ENCODE results near the gene SLC7A6. TPM values are rescaled to one million over a fixed set of nuclear protein-coding genes. Genes with fewer than 3 reads are reported as not detected.

The SLC7A6 gene
- 25.4 and 35.8 TPM in 2 replicates for total RNA-seq (2016; rRNA removed; fragmentation: Illumina TruSeq; extraction: Trizol)
- 116 and 121 TPM in 2 replicates for total RNA-seq (2016; cell fraction: cytosol; rRNA removed; fragmentation: Illumina TruSeq; extraction: Trizol; ENCODE audit: low read depth)
- 25.1 and 35.3 TPM in 2 replicates for total RNA-seq (2016; cell fraction: insoluble cytoplasmic fraction; rRNA removed; fragmentation: Illumina TruSeq; extraction: Trizol)
- 38.4 and 41.5 TPM in 2 replicates for total RNA-seq (2016; cell fraction: membrane; rRNA removed; fragmentation: Illumina TruSeq; extraction: Trizol)
- 53.5 and 62.4 TPM in 2 replicates for total RNA-seq (2016; cell fraction: nucleus; rRNA removed; fragmentation: Illumina TruSeq; extraction: Trizol)
- 67.4 and 70.8 TPM in 2 replicates for polyA plus RNA-seq (2011; rRNA removed)
- 38.1 and 42.5 TPM in 2 replicates for polyA plus RNA-seq (2011; cell fraction: cytosol; rRNA removed)
- polyA plus RNA-seq (2011; cell fraction: nucleus; rRNA removed): 195 and 234 TPM in 2 replicates
- polyA plus RNA-seq (2012): 29.8 and 35.6 TPM in 2 replicates
- polyA plus RNA-seq (2016; cell fraction: cytosol; fragmentation: Illumina TruSeq; extraction: Trizol; ENCODE audit: low read depth): 4.5 and 5.9 TPM in 2 replicates
- 17.5 and 18.7 TPM in 2 replicates for polyA plus RNA-seq (2016; cell fraction: insoluble cytoplasmic fraction; fragmentation: Illumina TruSeq; extraction: Trizol; ENCODE audit: low read depth)
- 8.7 and 9.5 TPM in 2 replicates for polyA plus RNA-seq (2016; cell fraction: membrane; fragmentation: Illumina TruSeq; extraction: Trizol; ENCODE audit: low read depth)
- polyA plus RNA-seq (2016; cell fraction: nucleus; fragmentation: Illumina TruSeq; extraction: Trizol; ENCODE audit: insufficient read depth, low read depth): 86.8 and 104 TPM in 2 replicates
- polyA minus RNA-seq (2011; rRNA and poly(A)+ RNA removed; ENCODE audit: low replicate concordance): 346 and 374 TPM in 2 replicates
- 39.3 and 39.6 TPM in 2 replicates for polyA minus RNA-seq (2011; cell fraction: cytosol; rRNA and poly(A)+ RNA removed)
- polyA minus RNA-seq (2011; cell fraction: nucleus; rRNA and poly(A)+ RNA removed): 114 and 135 TPM in 2 replicates
- Bru-seq, nascent RNA: percentile 88 among the genes with signal in this experiment
- BruChase-seq, experiment 1, labeled RNA remaining after a 6-hour chase: percentile 95 among the genes with signal in this experiment
- percentile 95 among the genes with signal in this experiment for BruChase-seq, experiment 2, labeled RNA remaining after a 2-hour chase
- long read RNA-seq, experiment 1, full-length matches to known transcripts: 2 of 14 reads
- long read RNA-seq, experiment 1, partial matches to known transcripts: 4 of 14 reads
- long read RNA-seq, experiment 1, other reads (novel, unspliced or antisense): 8 of 14 reads
- long read RNA-seq, experiment 2, full-length matches to known transcripts: 7 of 82 reads
- long read RNA-seq, experiment 2, partial matches to known transcripts: 20 of 82 reads
- long read RNA-seq, experiment 2, other reads (novel, unspliced or antisense): 55 of 82 reads

DNA sequence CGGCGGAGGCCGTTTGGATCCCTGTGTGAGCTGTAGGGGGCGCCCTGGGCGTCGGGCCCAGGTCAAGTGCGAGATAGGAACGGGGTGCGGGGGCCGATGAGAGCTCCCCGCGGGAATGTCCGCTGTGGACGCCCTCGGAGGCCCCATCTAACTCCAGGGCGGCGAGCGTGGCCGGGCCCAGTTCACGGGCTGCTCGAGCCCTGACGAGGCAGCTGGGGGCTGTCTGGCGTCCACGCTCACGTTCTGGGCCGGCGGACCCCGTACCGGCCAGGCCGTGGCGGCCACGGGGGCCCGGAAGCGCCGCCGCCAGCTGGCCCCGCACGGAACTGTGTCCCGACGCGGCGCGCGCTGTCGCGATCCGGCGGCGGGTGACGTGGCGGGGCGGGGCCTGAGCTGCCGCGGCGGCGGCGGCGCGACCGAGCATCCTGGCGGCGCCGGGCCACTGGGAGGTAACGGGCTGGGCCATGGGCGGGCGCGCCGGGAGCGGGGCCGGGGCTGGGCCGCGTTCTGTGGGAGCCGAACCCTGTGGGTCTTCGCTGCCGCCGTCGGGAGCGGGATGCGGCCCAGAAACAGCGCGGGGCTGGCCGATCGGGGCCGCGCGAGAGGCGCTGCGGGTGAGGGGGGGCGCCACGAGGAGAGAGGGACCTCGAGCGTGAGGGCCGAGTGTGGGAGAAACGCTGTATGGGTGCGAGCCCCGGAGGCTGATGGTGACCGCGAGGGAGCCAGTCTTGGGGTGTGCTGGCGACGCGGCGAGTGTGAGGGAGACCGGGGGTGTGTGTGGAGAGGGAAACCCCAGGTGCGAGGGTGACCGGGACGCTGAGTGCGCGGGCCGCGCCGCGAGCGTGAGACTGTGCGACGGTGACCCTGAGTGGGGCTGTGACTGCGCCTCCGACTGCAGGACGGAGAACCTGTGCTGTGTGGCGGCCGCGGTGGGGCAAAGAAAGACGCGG, at the start of gene SLC7A6:
Gene SLC7A6, plus strand, starts transcription at position 399 of the 950 bp plus-strand sequence. CDS start 10,201 bp downstream, outside the sequence.
- CTCF ChIA-PET (ENCODE audit: low intra/inter-chr PET ratio, low total read pairs): interaction anchor here (1.8 to 6.0 kb wide), 2 partner anchors 46 to 65 kb away, joined by 4 to 96 read pairs; partner anchors contain the start of genes PRMT7 and SLC7A6OS
- WGBS (ENCODE audit: low lambda C conversion rate): 1% methylated on average over 73 of the region's 123 CpGs
- BruUV-seq (replicated peaks): TSS peak; percentile 100
- no peaks in the 10 kb centered on the region; a peak in 1 of 5 replicates for H3K27me3 ChIP-seq (ENCODE audit: control insufficient read depth in 1 of 2, insufficient read depth in 2 of 2, low read length in 2 of 2)
- peak; percentile 60 for ATAC-seq
- intact Hi-C loops (cut with micrococcal nuclease; ENCODE audit: unreplicated experiment) (loop anchor here (1.0 to 2.0 kb wide), 4 partner anchors 17 to 47 kb away; partner anchors contain the start of genes ESRP2 and PRMT7), in situ Hi-C loops (cut with HindIII; ENCODE audit: extremely low pct_ligation_motif_present, low pct_unique_long_range_greater_than_20kb) (loop anchor here (5.0 kb wide), 1 partner anchor 63 kb away; no protein-coding TSS in a partner anchor)
- H3K4me2 ChIP-seq (ENCODE audit: low read depth, low read length): peak within 1 kb of the TSS; percentile 100
- H3K4me3 ChIP-seq (replicated peaks in 1 of 3; ENCODE audit: insufficient read depth in 1 of 3, low read depth in 2 of 3, low read length in 3 of 3): peak within 1 kb of the TSS; percentile 69 to 100 (median 97)
- peaks cover 33% of the 10 kb centered on the region for H3K79me2 ChIP-seq (ENCODE audit: insufficient read depth, low read length)
- H3K9ac ChIP-seq (ENCODE audit: insufficient read depth, low read depth, low read length): peak within 1 kb of the TSS; percentile 100
- POLR2A ChIA-PET: interaction anchor here (0.6 to 4.5 kb wide), 32 partner anchors 10 to 663 kb away, joined by 3 to 89 read pairs (median 6); partner anchors contain the start of genes ESRP2, LCAT, NFATC3 and PLA2G15
- no peak for FAIRE-seq
- DNase-seq (ENCODE audit: low spot score): peak; percentile 60
- H3K36me3 ChIP-seq (replicated peaks in 1 of 2; ENCODE audit: control insufficient read depth in 1 of 2, insufficient read depth in 2 of 2, low read length in 2 of 2): no peaks in the 10 kb centered on the region
- peak within 1 kb of the TSS; percentile 97 for H3K27ac ChIP-seq (ENCODE audit: extremely low read length, insufficient read depth, low read length)
- peaks cover 60% of the 10 kb centered on the region for H3K4me1 ChIP-seq (ENCODE audit: insufficient read depth, low read length)
- 0 out of 2 replicates have a peak, but pooled peaks cover 11% of the 10 kb centered on the region for H4K20me1 ChIP-seq (ENCODE audit: insufficient read depth, low read length)
- no peaks in the 10 kb centered on the region for H3K9me3 ChIP-seq (ENCODE audit: low read length)
- H2AFZ ChIP-seq (ENCODE audit: low read length): peak within 1 kb of the TSS; percentile 21
- TF ChIP-seq TBX3 (IDR thresholded peaks at IDR 0.05; ENCODE audit: borderline replicate concordance) (peak; percentile 54; the same call in 1 of the 2 replicates), REL (CRISPR knock-in tag; conservative IDR thresholded peaks at IDR 0.05) (peak; percentile 61), MIER3 (CRISPR knock-in tag; IDR thresholded peaks at IDR 0.05; ENCODE audit: borderline replicate concordance) (no peak; the same call in 1 of the 2 replicates), ZNF160 (CRISPR knock-in tag; IDR thresholded peaks at IDR 0.05) (peak; percentile 86), ZMYM4 (CRISPR knock-in tag; IDR thresholded peaks at IDR 0.05) (no peak; the same call in 1 of the 2 replicates)
- TF ChIP-seq, protein P1, sequence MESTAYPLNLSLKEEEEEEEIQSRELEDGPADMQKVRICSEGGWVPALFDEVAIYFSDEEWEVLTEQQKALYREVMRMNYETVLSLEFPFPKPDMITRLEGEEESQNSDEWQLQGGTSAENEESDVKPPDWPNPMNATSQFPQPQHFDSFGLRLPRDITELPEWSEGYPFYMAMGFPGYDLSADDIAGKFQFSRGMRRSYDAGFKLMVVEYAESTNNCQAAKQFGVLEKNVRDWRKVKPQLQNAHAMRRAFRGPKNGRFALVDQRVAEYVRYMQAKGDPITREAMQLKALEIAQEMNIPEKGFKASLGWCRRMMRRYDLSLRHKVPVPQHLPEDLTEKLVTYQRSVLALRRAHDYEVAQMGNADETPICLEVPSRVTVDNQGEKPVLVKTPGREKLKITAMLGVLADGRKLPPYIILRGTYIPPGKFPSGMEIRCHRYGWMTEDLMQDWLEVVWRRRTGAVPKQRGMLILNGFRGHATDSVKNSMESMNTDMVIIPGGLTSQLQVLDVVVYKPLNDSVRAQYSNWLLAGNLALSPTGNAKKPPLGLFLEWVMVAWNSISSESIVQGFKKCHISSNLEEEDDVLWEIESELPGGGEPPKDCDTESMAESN (CRISPR knock-in tag; conservative IDR thresholded peaks at IDR 0.05): peak; percentile 47; the same call in 1 of the 2 replicates
- TF ChIP-seq, protein P2, sequence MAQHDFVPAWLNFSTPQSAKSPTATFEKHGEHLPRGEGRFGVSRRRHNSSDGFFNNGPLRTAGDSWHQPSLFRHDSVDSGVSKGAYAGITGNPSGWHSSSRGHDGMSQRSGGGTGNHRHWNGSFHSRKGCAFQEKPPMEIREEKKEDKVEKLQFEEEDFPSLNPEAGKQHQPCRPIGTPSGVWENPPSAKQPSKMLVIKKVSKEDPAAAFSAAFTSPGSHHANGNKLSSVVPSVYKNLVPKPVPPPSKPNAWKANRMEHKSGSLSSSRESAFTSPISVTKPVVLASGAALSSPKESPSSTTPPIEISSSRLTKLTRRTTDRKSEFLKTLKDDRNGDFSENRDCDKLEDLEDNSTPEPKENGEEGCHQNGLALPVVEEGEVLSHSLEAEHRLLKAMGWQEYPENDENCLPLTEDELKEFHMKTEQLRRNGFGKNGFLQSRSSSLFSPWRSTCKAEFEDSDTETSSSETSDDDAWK (CRISPR knock-in tag; IDR thresholded peaks at IDR 0.05): no peak
- TF ChIP-seq, protein P3, sequence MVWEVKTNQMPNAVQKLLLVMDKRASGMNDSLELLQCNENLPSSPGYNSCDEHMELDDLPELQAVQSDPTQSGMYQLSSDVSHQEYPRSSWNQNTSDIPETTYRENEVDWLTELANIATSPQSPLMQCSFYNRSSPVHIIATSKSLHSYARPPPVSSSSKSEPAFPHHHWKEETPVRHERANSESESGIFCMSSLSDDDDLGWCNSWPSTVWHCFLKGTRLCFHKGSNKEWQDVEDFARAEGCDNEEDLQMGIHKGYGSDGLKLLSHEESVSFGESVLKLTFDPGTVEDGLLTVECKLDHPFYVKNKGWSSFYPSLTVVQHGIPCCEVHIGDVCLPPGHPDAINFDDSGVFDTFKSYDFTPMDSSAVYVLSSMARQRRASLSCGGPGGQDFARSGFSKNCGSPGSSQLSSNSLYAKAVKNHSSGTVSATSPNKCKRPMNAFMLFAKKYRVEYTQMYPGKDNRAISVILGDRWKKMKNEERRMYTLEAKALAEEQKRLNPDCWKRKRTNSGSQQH (CRISPR knock-in tag; IDR thresholded peaks at IDR 0.05; ENCODE audit: low read depth): 0 out of 2 replicates have a peak, but pooled peaks have one; percentile 38
- TF ChIP-seq, protein P4, sequence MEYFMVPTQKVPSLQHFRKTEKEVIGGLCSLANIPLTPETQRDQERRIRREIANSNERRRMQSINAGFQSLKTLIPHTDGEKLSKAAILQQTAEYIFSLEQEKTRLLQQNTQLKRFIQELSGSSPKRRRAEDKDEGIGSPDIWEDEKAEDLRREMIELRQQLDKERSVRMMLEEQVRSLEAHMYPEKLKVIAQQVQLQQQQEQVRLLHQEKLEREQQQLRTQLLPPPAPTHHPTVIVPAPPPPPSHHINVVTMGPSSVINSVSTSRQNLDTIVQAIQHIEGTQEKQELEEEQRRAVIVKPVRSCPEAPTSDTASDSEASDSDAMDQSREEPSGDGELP (IDR thresholded peaks at IDR 0.05; ENCODE audit: borderline replicate concordance, low read depth): no peak
